Measurements from ENCODE around the gene KIDINS220. TPM values are rescaled to one million over a fixed set of nuclear protein-coding genes. Genes with fewer than 3 reads are reported as not detected.

The KIDINS220 gene
- total and polyA plus RNA-seq, 9 of the 15 experiments (the other 6 are each of a cell fraction or from before 2014, with no cell fraction given), result 15.2 to 48.0 (median 34.4) TPM

DNA sequence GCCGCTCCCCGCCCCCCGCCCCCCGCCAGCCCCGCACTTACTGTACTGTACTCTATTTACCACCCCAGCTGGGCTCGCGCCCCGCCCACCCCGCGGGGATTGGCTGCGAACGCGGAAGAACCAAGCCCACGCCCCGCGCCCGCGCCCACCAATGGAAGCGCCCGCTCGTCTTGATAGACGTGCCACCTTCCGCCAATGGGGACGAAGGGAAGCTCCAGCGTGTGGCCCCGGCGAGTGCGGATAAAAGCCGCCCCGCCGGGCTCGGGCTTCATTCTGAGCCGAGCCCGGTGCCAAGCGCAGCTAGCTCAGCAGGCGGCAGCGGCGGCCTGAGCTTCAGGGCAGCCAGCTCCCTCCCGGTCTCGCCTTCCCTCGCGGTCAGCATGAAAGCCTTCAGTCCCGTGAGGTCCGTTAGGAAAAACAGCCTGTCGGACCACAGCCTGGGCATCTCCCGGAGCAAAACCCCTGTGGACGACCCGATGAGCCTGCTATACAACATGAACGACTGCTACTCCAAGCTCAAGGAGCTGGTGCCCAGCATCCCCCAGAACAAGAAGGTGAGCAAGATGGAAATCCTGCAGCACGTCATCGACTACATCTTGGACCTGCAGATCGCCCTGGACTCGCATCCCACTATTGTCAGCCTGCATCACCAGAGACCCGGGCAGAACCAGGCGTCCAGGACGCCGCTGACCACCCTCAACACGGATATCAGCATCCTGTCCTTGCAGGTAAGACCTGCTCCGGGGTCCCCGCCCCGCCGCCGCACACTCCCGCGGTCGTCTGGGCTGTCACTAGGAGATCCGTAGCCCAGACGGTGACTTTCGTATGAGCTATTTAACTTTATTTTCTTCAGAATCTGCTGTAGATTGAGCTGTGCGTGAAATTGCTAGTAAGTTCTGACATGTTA is 155.4 kb downstream of the KIDINS220 start, which contains the start of gene ID2 (continued):
- TF ChIP-seq, protein P1, sequence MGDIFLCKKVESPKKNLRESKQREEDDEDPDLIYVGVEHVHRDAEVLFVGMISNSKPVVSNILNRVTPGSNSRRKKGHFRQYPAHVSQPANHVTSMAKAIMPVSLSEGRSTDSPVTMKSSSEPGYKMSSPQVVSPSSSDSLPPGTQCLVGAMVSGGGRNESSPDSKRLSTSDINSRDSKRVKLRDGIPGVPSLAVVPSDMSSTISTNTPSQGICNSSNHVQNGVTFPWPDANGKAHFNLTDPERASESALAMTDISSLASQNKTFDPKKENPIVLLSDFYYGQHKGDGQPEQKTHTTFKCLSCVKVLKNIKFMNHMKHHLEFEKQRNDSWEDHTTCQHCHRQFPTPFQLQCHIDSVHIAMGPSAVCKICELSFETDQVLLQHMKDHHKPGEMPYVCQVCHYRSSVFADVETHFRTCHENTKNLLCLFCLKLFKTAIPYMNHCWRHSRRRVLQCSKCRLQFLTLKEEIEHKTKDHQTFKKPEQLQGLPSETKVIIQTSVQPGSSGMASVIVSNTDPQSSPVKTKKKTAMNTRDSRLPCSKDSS (IDR thresholded peaks at IDR 0.05; ENCODE audit: low read depth, partially characterized antibody), result no peak
- TF ChIP-seq, protein P2, sequence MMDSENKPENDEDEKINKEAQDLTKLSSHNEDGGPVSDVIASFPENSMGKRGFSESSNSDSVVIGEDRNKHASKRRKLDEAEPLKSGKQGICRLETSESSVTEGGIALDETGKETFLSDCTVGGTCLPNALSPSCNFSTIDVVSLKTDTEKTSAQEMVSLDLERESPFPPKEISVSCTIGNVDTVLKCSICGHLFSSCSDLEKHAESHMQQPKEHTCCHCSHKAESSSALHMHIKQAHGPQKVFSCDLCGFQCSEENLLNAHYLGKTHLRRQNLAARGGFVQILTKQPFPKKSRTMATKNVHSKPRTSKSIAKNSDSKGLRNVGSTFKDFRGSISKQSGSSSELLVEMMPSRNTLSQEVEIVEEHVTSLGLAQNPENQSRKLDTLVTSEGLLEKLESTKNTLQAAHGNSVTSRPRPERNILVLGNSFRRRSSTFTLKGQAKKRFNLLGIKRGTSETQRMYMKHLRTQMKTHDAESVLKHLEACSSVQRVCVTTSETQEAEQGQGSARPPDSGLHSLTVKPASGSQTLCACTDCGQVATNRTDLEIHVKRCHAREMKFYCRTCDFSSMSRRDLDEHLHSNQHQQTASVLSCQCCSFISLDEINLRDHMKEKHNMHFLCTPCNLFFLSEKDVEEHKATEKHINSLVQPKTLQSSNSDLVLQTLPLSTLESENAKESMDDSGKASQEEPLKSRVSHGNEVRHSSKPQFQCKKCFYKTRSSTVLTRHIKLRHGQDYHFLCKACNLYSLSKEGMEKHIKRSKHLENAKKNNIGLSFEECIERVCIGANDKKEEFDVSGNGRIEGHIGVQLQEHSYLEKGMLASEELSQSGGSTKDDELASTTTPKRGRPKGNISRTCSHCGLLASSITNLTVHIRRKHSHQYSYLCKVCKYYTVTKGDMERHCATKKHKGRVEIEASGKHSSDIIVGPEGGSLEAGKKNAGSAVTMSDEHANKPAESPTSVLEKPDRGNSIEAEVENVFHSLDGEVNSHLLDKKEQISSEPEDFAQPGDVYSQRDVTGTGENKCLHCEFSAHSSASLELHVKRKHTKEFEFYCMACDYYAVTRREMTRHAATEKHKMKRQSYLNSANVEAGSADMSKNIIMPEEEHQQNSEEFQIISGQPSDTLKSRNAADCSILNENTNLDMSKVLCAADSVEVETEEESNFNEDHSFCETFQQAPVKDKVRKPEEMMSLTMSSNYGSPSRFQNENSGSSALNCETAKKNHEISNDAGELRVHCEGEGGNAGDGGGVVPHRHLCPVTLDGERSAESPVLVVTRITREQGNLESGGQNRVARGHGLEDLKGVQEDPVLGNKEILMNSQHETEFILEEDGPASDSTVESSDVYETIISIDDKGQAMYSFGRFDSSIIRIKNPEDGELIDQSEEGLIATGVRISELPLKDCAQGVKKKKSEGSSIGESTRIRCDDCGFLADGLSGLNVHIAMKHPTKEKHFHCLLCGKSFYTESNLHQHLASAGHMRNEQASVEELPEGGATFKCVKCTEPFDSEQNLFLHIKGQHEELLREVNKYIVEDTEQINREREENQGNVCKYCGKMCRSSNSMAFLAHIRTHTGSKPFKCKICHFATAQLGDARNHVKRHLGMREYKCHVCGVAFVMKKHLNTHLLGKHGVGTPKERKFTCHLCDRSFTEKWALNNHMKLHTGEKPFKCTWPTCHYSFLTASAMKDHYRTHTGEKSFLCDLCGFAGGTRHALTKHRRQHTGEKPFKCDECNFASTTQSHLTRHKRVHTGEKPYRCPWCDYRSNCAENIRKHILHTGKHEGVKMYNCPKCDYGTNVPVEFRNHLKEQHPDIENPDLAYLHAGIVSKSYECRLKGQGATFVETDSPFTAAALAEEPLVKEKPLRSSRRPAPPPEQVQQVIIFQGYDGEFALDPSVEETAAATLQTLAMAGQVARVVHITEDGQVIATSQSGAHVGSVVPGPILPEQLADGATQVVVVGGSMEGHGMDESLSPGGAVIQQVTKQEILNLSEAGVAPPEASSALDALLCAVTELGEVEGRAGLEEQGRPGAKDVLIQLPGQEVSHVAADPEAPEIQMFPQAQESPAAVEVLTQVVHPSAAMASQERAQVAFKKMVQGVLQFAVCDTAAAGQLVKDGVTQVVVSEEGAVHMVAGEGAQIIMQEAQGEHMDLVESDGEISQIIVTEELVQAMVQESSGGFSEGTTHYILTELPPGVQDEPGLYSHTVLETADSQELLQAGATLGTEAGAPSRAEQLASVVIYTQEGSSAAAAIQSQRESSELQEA (IDR thresholded peaks at IDR 0.05; ENCODE audit: low read depth), result no peak
- 0 out of 2 replicates have a peak, but pooled peaks have one; percentile 53 for TF ChIP-seq ZNF583 (CRISPR knock-in tag; IDR thresholded peaks at IDR 0.05)
- peak; percentile 70; the same call in 1 of the 2 replicates for TF ChIP-seq ZSCAN32 (CRISPR knock-in tag; IDR thresholded peaks at IDR 0.05)
- no peak for TF ChIP-seq ZNF586 (CRISPR knock-in tag; conservative IDR thresholded peaks at IDR 0.05)
- TF ChIP-seq ZNF197 (CRISPR knock-in tag; IDR thresholded peaks at IDR 0.05; ENCODE audit: low read depth), result no peak
- TF ChIP-seq ELF4 (CRISPR knock-in tag; IDR thresholded peaks at IDR 0.05), result peak; percentile 78; the same call in 1 of the 2 replicates
- no peak for TF ChIP-seq ZZZ3 (IDR thresholded peaks at IDR 0.05)
- 0 out of 2 replicates have a peak, but pooled peaks have one; percentile 26 for TF ChIP-seq MYC (IDR thresholded peaks at IDR 0.05; ENCODE audit: low read depth, low read length)
- TF ChIP-seq MYC (CRISPR knock-in tag; IDR thresholded peaks at IDR 0.05; ENCODE audit: borderline replicate concordance, low read depth), result no peak; the same call in 1 of the 2 replicates
- TF ChIP-seq, protein P3, sequence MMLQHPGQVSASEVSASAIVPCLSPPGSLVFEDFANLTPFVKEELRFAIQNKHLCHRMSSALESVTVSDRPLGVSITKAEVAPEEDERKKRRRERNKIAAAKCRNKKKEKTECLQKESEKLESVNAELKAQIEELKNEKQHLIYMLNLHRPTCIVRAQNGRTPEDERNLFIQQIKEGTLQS (IDR thresholded peaks at IDR 0.05), result no peak
- TF ChIP-seq, protein P3 (CRISPR knock-in tag; conservative IDR thresholded peaks at IDR 0.05), result peak; percentile 83; the same call in 1 of the 2 replicates
- peak; percentile 93 for TF ChIP-seq ELF1 (tag; IDR thresholded peaks at IDR 0.05)
- TF ChIP-seq, protein P4, sequence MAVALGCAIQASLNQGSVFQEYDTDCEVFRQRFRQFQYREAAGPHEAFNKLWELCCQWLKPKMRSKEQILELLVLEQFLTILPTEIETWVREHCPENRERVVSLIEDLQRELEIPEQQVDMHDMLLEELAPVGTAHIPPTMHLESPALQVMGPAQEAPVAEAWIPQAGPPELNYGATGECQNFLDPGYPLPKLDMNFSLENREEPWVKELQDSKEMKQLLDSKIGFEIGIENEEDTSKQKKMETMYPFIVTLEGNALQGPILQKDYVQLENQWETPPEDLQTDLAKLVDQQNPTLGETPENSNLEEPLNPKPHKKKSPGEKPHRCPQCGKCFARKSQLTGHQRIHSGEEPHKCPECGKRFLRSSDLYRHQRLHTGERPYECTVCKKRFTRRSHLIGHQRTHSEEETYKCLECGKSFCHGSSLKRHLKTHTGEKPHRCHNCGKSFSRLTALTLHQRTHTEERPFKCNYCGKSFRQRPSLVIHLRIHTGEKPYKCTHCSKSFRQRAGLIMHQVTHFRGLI (CRISPR knock-in tag; IDR thresholded peaks at IDR 0.05), result peak; percentile 58; the same call in 1 of the 2 replicates
- TF ChIP-seq ZNF3 (CRISPR knock-in tag; IDR thresholded peaks at IDR 0.05), result no peak

All from K562 (cell line).